Measurements from ENCODE around the gene SNX9. TPM values are rescaled to one million over a fixed set of nuclear protein-coding genes. Genes with fewer than 3 reads are reported as not detected.

The SNX9 gene
- total RNA-seq, 1 experiment from 2014 or later, result 16.6 TPM

GRCh38 chr6:157928428-157928827 lies 105.4 kb downstream of the SNX9 start:
- intact Hi-C loops (cut with micrococcal nuclease; ENCODE audit: unreplicated experiment), result no loop called here
- Mint-ChIP-seq H3K27ac (ENCODE audit: unreplicated experiment) (no peak overlapping the region), H3K36me3 (ENCODE audit: insufficient read depth, unreplicated experiment) (peaks cover 8% of the 10 kb centered on the region), H3K9me3 (ENCODE audit: low read depth, unreplicated experiment) (no peaks in the 10 kb centered on the region), H3K4me3 (ENCODE audit: low read depth, unreplicated experiment) (no peak overlapping the region), H3K4me1 (ENCODE audit: low read depth, unreplicated experiment) (no peaks in the 10 kb centered on the region), H3K27me3 (ENCODE audit: unreplicated experiment) (no peaks in the 10 kb centered on the region)
- BruUV-seq (replicated peaks), result no TSS peak
- no peak for DNase-seq
- no peak for TF ChIP-seq CTCF (IDR thresholded peaks at IDR 0.05; ENCODE audit: unreplicated experiment)
- CTCF ChIA-PET, result no interaction called here

GRCh38 chr6:157929076-157929475 lies 106.0 kb downstream of the SNX9 start:
- CTCF ChIA-PET, result no interaction called here
- Mint-ChIP-seq H3K27ac (ENCODE audit: unreplicated experiment) (no peak overlapping the region), H3K36me3 (ENCODE audit: insufficient read depth, unreplicated experiment) (peaks cover 8% of the 10 kb centered on the region)

GRCh38 chr6:157929765-157930319 lies 106.8 kb downstream of the SNX9 start:
- TF ChIP-seq CTCF (IDR thresholded peaks at IDR 0.05; ENCODE audit: unreplicated experiment), result no peak
- CTCF ChIA-PET, result no interaction called here
- no TSS peak for BruUV-seq (replicated peaks)
- no peaks in the 10 kb centered on the region for H3K9me3 Mint-ChIP-seq (ENCODE audit: low read depth, unreplicated experiment)
- peaks cover 8% of the 10 kb centered on the region for H3K36me3 Mint-ChIP-seq (ENCODE audit: insufficient read depth, unreplicated experiment)
- intact Hi-C loops (cut with micrococcal nuclease; ENCODE audit: unreplicated experiment), result no loop called here
- H3K27ac Mint-ChIP-seq (ENCODE audit: unreplicated experiment), result no peak overlapping the region
- no peak overlapping the region for H3K4me3 Mint-ChIP-seq (ENCODE audit: low read depth, unreplicated experiment)
- H3K27me3 Mint-ChIP-seq (ENCODE audit: unreplicated experiment), result no peaks in the 10 kb centered on the region
- H3K4me1 Mint-ChIP-seq (ENCODE audit: low read depth, unreplicated experiment), result no peaks in the 10 kb centered on the region
- DNase-seq, result no peak

More at GRCh38 chr6:157929076-157929475, 106.0 kb downstream of the SNX9 start:
- Mint-ChIP-seq H3K9me3 (ENCODE audit: low read depth, unreplicated experiment) (no peaks in the 10 kb centered on the region), H3K4me1 (ENCODE audit: low read depth, unreplicated experiment) (no peaks in the 10 kb centered on the region), H3K4me3 (ENCODE audit: low read depth, unreplicated experiment) (no peak overlapping the region), H3K27me3 (ENCODE audit: unreplicated experiment) (no peaks in the 10 kb centered on the region)
- no peak for DNase-seq
- BruUV-seq (replicated peaks), result no TSS peak
- TF ChIP-seq CTCF (IDR thresholded peaks at IDR 0.05; ENCODE audit: unreplicated experiment), result no peak
- intact Hi-C loops (cut with micrococcal nuclease; ENCODE audit: unreplicated experiment), result no loop called here

- Mint-ChIP-seq H3K4me1 (ENCODE audit: low read depth, unreplicated experiment) (peaks cover 12% of the 10 kb centered on the region), H3K9me3 (ENCODE audit: low read depth, unreplicated experiment) (no peaks in the 10 kb centered on the region), H3K27me3 (ENCODE audit: unreplicated experiment) (no peaks in the 10 kb centered on the region), H3K4me3 (ENCODE audit: low read depth, unreplicated experiment) (no peak overlapping the region), H3K27ac (ENCODE audit: unreplicated experiment) (no peak overlapping the region), H3K36me3 (ENCODE audit: insufficient read depth, unreplicated experiment) (peaks cover 4% of the 10 kb centered on the region)
- TF ChIP-seq CTCF (IDR thresholded peaks at IDR 0.05; ENCODE audit: unreplicated experiment), result no peak
- BruUV-seq (replicated peaks), result no TSS peak
- no peak for DNase-seq
- intact Hi-C loops (cut with micrococcal nuclease; ENCODE audit: unreplicated experiment), result no loop called here
- CTCF ChIA-PET, result no interaction called here
These were observed 112.7 kb downstream of the SNX9 start for GRCh38 chr6:157935786-157936185.
